Mammary epithelial cell (primary cell): ENCODE results near the gene FOLR2.

Source experiments
- EZH2 ChIP-seq: IDR thresholded peaks from 2 replicates; pipeline ENCODE4 v1.6.1; 2012; ENCODE audit warnings: low read length, inconsistent platforms, borderline replicate concordance
- TF ChIP-seq, protein P1 (sequence below), 2 donors: IDR thresholded peaks in 1 of 2; conservative IDR thresholded peaks in 1 of 2; 2 replicates each; pipeline ENCODE4 v1.5.1; 2011 to 2012; ENCODE audit warnings: inconsistent platforms in 2 of 2, low read length in 2 of 2, mild to moderate bottlenecking in 2 of 2, control low read depth in 1 of 2, low read depth in 1 of 2; ENCODE audit not compliant: insufficient read depth in 1 of 2; ENCODE audit errors: extremely low read depth in 1 of 2

DNA sequence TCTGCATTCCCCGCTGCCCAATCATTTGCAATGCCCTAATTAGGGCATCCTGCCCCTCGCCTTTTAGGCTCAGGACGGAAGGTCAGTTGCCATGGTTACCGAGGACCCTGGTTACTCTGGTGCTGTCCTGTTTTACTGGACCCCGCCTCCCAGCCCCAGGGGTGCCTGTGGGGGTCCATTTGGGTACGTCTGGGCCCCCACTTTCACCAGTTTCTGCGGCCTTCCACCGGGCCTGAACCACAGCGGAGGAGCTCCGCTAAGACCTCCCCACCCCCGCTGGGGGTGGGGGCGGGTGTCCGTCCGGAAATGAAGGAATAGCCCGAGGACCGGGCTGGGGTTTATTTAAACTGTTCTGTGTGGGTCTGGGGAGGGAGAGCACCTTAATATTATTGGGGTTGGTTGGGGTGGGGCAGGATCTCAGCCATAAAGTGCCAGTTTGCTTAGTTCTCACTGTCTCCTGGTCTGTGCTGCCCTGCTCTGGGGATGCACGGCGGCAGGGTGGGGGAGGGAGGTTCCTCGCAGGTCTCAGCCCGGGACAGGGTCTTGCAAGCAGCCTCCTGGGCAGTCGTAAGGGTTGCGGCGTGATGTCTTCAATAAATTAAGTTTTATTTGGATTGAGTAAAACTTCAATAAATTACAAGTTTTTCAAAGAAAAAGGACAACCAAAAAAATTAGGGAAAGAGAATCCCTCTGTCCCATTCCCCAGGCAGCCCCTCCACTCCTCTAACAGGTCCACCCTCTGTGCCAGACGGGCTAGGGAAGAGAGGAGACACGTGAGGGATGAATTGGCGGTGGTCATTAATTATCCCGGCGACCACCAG lies 22.1 kb downstream of the FOLR2 start:
- TF ChIP-seq, protein P1, sequence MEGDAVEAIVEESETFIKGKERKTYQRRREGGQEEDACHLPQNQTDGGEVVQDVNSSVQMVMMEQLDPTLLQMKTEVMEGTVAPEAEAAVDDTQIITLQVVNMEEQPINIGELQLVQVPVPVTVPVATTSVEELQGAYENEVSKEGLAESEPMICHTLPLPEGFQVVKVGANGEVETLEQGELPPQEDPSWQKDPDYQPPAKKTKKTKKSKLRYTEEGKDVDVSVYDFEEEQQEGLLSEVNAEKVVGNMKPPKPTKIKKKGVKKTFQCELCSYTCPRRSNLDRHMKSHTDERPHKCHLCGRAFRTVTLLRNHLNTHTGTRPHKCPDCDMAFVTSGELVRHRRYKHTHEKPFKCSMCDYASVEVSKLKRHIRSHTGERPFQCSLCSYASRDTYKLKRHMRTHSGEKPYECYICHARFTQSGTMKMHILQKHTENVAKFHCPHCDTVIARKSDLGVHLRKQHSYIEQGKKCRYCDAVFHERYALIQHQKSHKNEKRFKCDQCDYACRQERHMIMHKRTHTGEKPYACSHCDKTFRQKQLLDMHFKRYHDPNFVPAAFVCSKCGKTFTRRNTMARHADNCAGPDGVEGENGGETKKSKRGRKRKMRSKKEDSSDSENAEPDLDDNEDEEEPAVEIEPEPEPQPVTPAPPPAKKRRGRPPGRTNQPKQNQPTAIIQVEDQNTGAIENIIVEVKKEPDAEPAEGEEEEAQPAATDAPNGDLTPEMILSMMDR (conservative IDR thresholded peaks at IDR 0.05 in 1 of 2, IDR thresholded peaks at IDR 0.05 in 1 of 2; ENCODE audit: extremely low read depth in 1 of 2, insufficient read depth in 1 of 2, low read depth in 1 of 2, low read length in 2 of 2): no peak
- TF ChIP-seq EZH2: no peak
